ENCODE data around the gene SRPX2. TPM values are rescaled to one million over a fixed set of nuclear protein-coding genes. Genes with fewer than 3 reads are reported as not detected.

Gene SRPX2
- total RNA-seq, 1 donor from 2014 or later, result 13.0 TPM

- no peaks in the 10 kb centered on the region for H3K4me1 ChIP-seq (ENCODE audit: control insufficient read depth in 3 of 3, insufficient read depth in 3 of 3, low read length in 3 of 3)
Observed at GRCh38 chrX:100687128-100687527, 43.1 kb downstream of the SRPX2 start.

GRCh38 chrX:100687546-100687945 lies 43.5 kb downstream of the SRPX2 start:
- Histone ChIP-seq H3K4me3 (ENCODE audit: low read length in 3 of 3) (no peak overlapping the region), H3K9ac (ENCODE audit: low read depth in 1 of 3, low read length in 3 of 3) (no peak overlapping the region), H3K4me1 (ENCODE audit: control insufficient read depth in 3 of 3, insufficient read depth in 3 of 3, low read length in 3 of 3) (no peaks in the 10 kb centered on the region), H3K27ac (ENCODE audit: low read depth, low read length) (no peak overlapping the region), H3K9me3 (ENCODE audit: control insufficient read depth in 3 of 3, low read length in 3 of 3) (no peaks in the 10 kb centered on the region), H3K36me3 (ENCODE audit: control insufficient read depth in 3 of 3, insufficient read depth in 3 of 3, low read length in 3 of 3) (no peaks in the 10 kb centered on the region), H3K27me3 (ENCODE audit: control insufficient read depth in 3 of 3, insufficient read depth in 3 of 3, low read length in 3 of 3) (peaks cover 0 to 7% (median 0%) of the 10 kb centered on the region in 3 donors)

More at GRCh38 chrX:100687128-100687527, 43.1 kb downstream of the SRPX2 start:
- H3K27ac ChIP-seq (ENCODE audit: low read depth, low read length), result no peak overlapping the region
- no peaks in the 10 kb centered on the region for H3K36me3 ChIP-seq (ENCODE audit: control insufficient read depth in 3 of 3, insufficient read depth in 3 of 3, low read length in 3 of 3)
- H3K9me3 ChIP-seq (ENCODE audit: control insufficient read depth in 3 of 3, low read length in 3 of 3), result no peaks in the 10 kb centered on the region
- H3K27me3 ChIP-seq (ENCODE audit: control insufficient read depth in 3 of 3, insufficient read depth in 3 of 3, low read length in 3 of 3), result peaks cover 0 to 7% (median 0%) of the 10 kb centered on the region in 3 donors
- no peak overlapping the region for H3K9ac ChIP-seq (ENCODE audit: low read depth in 1 of 3, low read length in 3 of 3)
- no peak overlapping the region for H3K4me3 ChIP-seq (ENCODE audit: low read length in 3 of 3)

GRCh38 chrX:100695302-100695701 lies 51.3 kb downstream of the SRPX2 start:
- no peak overlapping the region for H3K9ac ChIP-seq (ENCODE audit: low read depth in 1 of 3, low read length in 3 of 3)
- H3K4me3 ChIP-seq (ENCODE audit: low read length in 3 of 3), result no peak overlapping the region
- no peaks in the 10 kb centered on the region for H3K27me3 ChIP-seq (ENCODE audit: control insufficient read depth in 3 of 3, insufficient read depth in 3 of 3, low read length in 3 of 3)
- no peaks in the 10 kb centered on the region for H3K9me3 ChIP-seq (ENCODE audit: control insufficient read depth in 3 of 3, low read length in 3 of 3)
- H3K36me3 ChIP-seq (ENCODE audit: control insufficient read depth in 3 of 3, insufficient read depth in 3 of 3, low read length in 3 of 3), result no peaks in the 10 kb centered on the region
- H3K27ac ChIP-seq (ENCODE audit: low read depth, low read length), result no peak overlapping the region
- H3K4me1 ChIP-seq (ENCODE audit: control insufficient read depth in 3 of 3, insufficient read depth in 3 of 3, low read length in 3 of 3), result no peaks in the 10 kb centered on the region

- peaks cover 0 to 3% (median 0%) of the 10 kb centered on the region in 3 donors for H3K27me3 ChIP-seq (ENCODE audit: control insufficient read depth in 3 of 3, insufficient read depth in 3 of 3, low read length in 3 of 3)
- H3K36me3 ChIP-seq (ENCODE audit: control insufficient read depth in 3 of 3, insufficient read depth in 3 of 3, low read length in 3 of 3), result peaks cover 0 to 2% (median 0%) of the 10 kb centered on the region in 3 donors
- no peak overlapping the region for H3K27ac ChIP-seq (ENCODE audit: low read depth, low read length)
- H3K9ac ChIP-seq (ENCODE audit: low read depth in 1 of 3, low read length in 3 of 3), result no peak overlapping the region
- H3K9me3 ChIP-seq (ENCODE audit: control insufficient read depth in 3 of 3, low read length in 3 of 3), result no peaks in the 10 kb centered on the region
- no peak overlapping the region for H3K4me3 ChIP-seq (ENCODE audit: low read length in 3 of 3)
- H3K4me1 ChIP-seq (ENCODE audit: control insufficient read depth in 3 of 3, insufficient read depth in 3 of 3, low read length in 3 of 3), result no peaks in the 10 kb centered on the region
Observed at GRCh38 chrX:100695991-100696390, 52.0 kb downstream of the SRPX2 start.

GRCh38 chrX:100696699-100697351 lies 52.8 kb downstream of the SRPX2 start:
- H3K27me3 ChIP-seq (ENCODE audit: control insufficient read depth in 3 of 3, insufficient read depth in 3 of 3, low read length in 3 of 3), result peaks cover 0 to 9% (median 0%) of the 10 kb centered on the region in 3 donors
- no peaks in the 10 kb centered on the region for H3K4me1 ChIP-seq (ENCODE audit: control insufficient read depth in 3 of 3, insufficient read depth in 3 of 3, low read length in 3 of 3)
- no peak overlapping the region for H3K9ac ChIP-seq (ENCODE audit: low read depth in 1 of 3, low read length in 3 of 3)
- H3K27ac ChIP-seq (ENCODE audit: low read depth, low read length), result no peak overlapping the region
- no peaks in the 10 kb centered on the region for H3K9me3 ChIP-seq (ENCODE audit: control insufficient read depth in 3 of 3, low read length in 3 of 3)
- H3K4me3 ChIP-seq (ENCODE audit: low read length in 3 of 3), result no peak overlapping the region
- H3K36me3 ChIP-seq (ENCODE audit: control insufficient read depth in 3 of 3, insufficient read depth in 3 of 3, low read length in 3 of 3), result peaks cover 0 to 3% (median 0%) of the 10 kb centered on the region in 3 donors

GRCh38 chrX:100698551-100698950 lies 54.6 kb downstream of the SRPX2 start:
- Histone ChIP-seq H3K27me3 (ENCODE audit: control insufficient read depth in 3 of 3, insufficient read depth in 3 of 3, low read length in 3 of 3) (peaks cover 0 to 9% (median 0%) of the 10 kb centered on the region in 3 donors), H3K36me3 (ENCODE audit: control insufficient read depth in 3 of 3, insufficient read depth in 3 of 3, low read length in 3 of 3) (peaks cover 0 to 3% (median 0%) of the 10 kb centered on the region in 3 donors), H3K4me3 (ENCODE audit: low read length in 3 of 3) (no peak overlapping the region), H3K9me3 (ENCODE audit: control insufficient read depth in 3 of 3, low read length in 3 of 3) (no peaks in the 10 kb centered on the region), H3K4me1 (ENCODE audit: control insufficient read depth in 3 of 3, insufficient read depth in 3 of 3, low read length in 3 of 3) (no peaks in the 10 kb centered on the region), H3K9ac (ENCODE audit: low read depth in 1 of 3, low read length in 3 of 3) (no peak overlapping the region), H3K27ac (ENCODE audit: low read depth, low read length) (no peak overlapping the region)

GRCh38 chrX:100700809-100701208 lies 56.8 kb downstream of the SRPX2 start:
- H3K27me3 ChIP-seq (ENCODE audit: control insufficient read depth in 3 of 3, insufficient read depth in 3 of 3, low read length in 3 of 3), result peaks cover 0 to 10% (median 0%) of the 10 kb centered on the region in 3 donors
- no peak overlapping the region for H3K4me3 ChIP-seq (ENCODE audit: low read length in 3 of 3)
- no peaks in the 10 kb centered on the region for H3K9me3 ChIP-seq (ENCODE audit: control insufficient read depth in 3 of 3, low read length in 3 of 3)
- H3K36me3 ChIP-seq (ENCODE audit: control insufficient read depth in 3 of 3, insufficient read depth in 3 of 3, low read length in 3 of 3), result peaks cover 0 to 3% (median 0%) of the 10 kb centered on the region in 3 donors
- H3K27ac ChIP-seq (ENCODE audit: low read depth, low read length), result no peak overlapping the region
- H3K4me1 ChIP-seq (ENCODE audit: control insufficient read depth in 3 of 3, insufficient read depth in 3 of 3, low read length in 3 of 3), result no peaks in the 10 kb centered on the region
- no peak overlapping the region for H3K9ac ChIP-seq (ENCODE audit: low read depth in 1 of 3, low read length in 3 of 3)

GRCh38 chrX:100704581-100705203 lies 60.7 kb downstream of the SRPX2 start:
- Histone ChIP-seq H3K9me3 (ENCODE audit: control insufficient read depth in 3 of 3, low read length in 3 of 3) (no peaks in the 10 kb centered on the region), H3K27ac (ENCODE audit: low read depth, low read length) (no peak overlapping the region), H3K4me3 (ENCODE audit: low read length in 3 of 3) (no peak overlapping the region), H3K27me3 (ENCODE audit: control insufficient read depth in 3 of 3, insufficient read depth in 3 of 3, low read length in 3 of 3) (peaks cover 0 to 12% (median 0%) of the 10 kb centered on the region in 3 donors), H3K36me3 (ENCODE audit: control insufficient read depth in 3 of 3, insufficient read depth in 3 of 3, low read length in 3 of 3) (peaks cover 0 to 3% (median 0%) of the 10 kb centered on the region in 3 donors), H3K4me1 (ENCODE audit: control insufficient read depth in 3 of 3, insufficient read depth in 3 of 3, low read length in 3 of 3) (no peaks in the 10 kb centered on the region), H3K9ac (ENCODE audit: low read depth in 1 of 3, low read length in 3 of 3) (no peak overlapping the region)

- no peak overlapping the region for H3K27ac ChIP-seq (ENCODE audit: low read depth, low read length)
- H3K27me3 ChIP-seq (ENCODE audit: control insufficient read depth in 3 of 3, insufficient read depth in 3 of 3, low read length in 3 of 3), result peaks cover 0 to 1% (median 0%) of the 10 kb centered on the region in 3 donors
- no peaks in the 10 kb centered on the region for H3K4me1 ChIP-seq (ENCODE audit: control insufficient read depth in 3 of 3, insufficient read depth in 3 of 3, low read length in 3 of 3)
Observed at GRCh38 chrX:100710816-100711215, 66.8 kb downstream of the SRPX2 start.

GRCh38 chrX:100717363-100717762 lies 73.4 kb downstream of the SRPX2 start:
- no peaks in the 10 kb centered on the region for H3K9me3 ChIP-seq (ENCODE audit: control insufficient read depth in 3 of 3, low read length in 3 of 3)
- no peaks in the 10 kb centered on the region for H3K27me3 ChIP-seq (ENCODE audit: control insufficient read depth in 3 of 3, insufficient read depth in 3 of 3, low read length in 3 of 3)
- H3K36me3 ChIP-seq (ENCODE audit: control insufficient read depth in 3 of 3, insufficient read depth in 3 of 3, low read length in 3 of 3), result no peaks in the 10 kb centered on the region
- no peak overlapping the region for H3K9ac ChIP-seq (ENCODE audit: low read depth in 1 of 3, low read length in 3 of 3)
- no peaks in the 10 kb centered on the region for H3K4me1 ChIP-seq (ENCODE audit: control insufficient read depth in 3 of 3, insufficient read depth in 3 of 3, low read length in 3 of 3)
- no peak overlapping the region for H3K4me3 ChIP-seq (ENCODE audit: low read length in 3 of 3)
- H3K27ac ChIP-seq (ENCODE audit: low read depth, low read length), result no peak overlapping the region

More at GRCh38 chrX:100710816-100711215, 66.8 kb downstream of the SRPX2 start:
- H3K9ac ChIP-seq (ENCODE audit: low read depth in 1 of 3, low read length in 3 of 3), result no peak overlapping the region
- no peak overlapping the region for H3K4me3 ChIP-seq (ENCODE audit: low read length in 3 of 3)
- H3K9me3 ChIP-seq (ENCODE audit: control insufficient read depth in 3 of 3, low read length in 3 of 3), result no peaks in the 10 kb centered on the region
- no peaks in the 10 kb centered on the region for H3K36me3 ChIP-seq (ENCODE audit: control insufficient read depth in 3 of 3, insufficient read depth in 3 of 3, low read length in 3 of 3)
